Measurements from ENCODE around the gene ZDHHC7. TPM values are rescaled to one million over a fixed set of nuclear protein-coding genes. Genes with fewer than 3 reads are reported as not detected.

ZDHHC7 gene
- total RNA-seq, 4 donors from 2014 or later: 31.0 to 103 (median 62.3) TPM

GRCh38 chr16:84940670-84941551, 70.4 kb downstream of the ZDHHC7 start:
- TF ChIP-seq CTCF (IDR thresholded peaks at IDR 0.05; ENCODE audit: low read depth): no peak

DNA sequence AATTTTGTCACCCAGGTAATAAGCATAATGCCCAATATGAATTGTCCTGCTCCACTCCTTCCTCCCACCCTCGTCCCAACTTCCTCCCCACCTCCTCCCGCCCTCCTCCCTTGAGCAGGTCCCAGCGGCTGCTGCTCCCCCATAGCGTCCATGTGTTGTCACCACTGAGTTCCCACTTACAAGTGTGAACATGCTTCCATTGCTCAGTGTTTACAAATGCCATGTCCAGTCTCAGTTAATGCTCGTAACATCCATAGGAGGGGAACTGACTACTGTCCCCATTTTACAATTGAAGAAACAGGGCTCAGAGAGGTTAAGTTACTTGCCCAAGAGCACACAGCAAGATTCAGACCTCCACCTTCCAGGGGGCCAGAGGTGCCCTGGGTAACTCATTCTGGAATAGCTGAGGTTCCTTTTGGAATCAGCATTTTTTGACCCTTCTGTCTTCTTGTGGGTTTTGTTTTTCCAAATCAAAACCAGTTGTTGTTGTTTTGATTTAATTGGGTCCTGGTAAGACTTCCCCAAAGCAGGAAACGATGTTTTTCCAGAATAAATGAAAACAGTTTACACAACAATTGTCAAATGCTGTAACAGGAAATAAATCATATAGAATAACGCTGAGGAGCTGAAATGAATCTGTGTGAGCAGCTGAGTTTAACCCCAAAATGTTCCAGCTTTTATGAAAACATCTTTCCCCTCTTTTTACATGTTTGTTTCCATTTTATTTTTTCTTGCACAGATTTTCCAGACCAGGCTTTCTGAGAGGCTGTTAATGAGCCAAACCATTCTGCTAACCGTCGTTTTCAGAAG, 73.9 kb downstream of the ZDHHC7 start:
- TF ChIP-seq CTCF (IDR thresholded peaks at IDR 0.05; ENCODE audit: low read depth): no peak

DNA sequence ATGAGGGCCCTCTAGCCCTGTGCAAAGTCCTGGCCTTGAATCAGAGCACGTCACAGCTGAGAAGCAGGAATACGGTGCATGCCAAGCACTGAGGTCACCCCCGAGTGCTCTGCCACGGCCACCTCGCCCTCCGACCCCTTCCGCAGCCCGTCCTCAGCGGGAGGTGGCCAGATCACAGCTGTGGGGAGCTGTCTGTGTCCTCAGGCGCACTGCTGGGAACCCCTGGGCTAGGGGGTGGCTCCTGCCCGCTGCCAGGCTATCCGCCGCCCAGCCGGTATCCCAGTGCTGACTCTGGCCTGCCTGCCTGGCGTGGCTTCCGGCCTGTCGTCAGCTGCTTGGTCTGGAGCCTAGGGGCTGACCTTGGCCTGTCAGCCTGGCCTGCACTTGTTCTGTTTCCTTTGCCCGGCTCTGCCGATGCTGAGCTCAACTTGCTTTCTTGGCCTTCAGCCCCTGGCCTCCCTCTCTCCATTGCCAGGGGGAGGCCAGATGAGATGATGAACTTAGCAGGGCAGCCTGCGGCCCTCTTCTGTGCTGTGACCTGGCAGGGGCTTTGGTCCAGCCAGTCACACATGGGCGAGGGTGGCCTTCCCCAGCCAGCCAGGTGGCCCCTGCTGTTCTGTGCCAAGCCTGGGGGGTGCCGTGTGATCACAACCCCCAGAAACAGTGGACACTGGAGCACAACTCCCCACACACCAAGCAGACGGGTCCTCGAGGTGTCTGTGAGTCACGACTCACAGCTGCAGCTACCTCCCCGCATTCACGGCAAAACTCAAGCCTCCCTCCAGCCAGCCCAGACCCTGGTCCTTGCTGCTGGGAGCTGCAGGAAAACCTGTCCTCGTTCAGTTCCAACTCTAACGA, 77.3 kb downstream of the ZDHHC7 start:
- TF ChIP-seq CTCF (IDR thresholded peaks at IDR 0.05; ENCODE audit: low read depth): no peak

GRCh38 chr16:84932681-84933080, 78.7 kb downstream of the ZDHHC7 start:
- TF ChIP-seq CTCF (IDR thresholded peaks at IDR 0.05; ENCODE audit: low read depth): no peak

- no peak for TF ChIP-seq CTCF (IDR thresholded peaks at IDR 0.05; ENCODE audit: low read depth)
These were observed 79.8 kb downstream of the ZDHHC7 start for GRCh38 chr16:84931506-84931905.

- TF ChIP-seq CTCF (IDR thresholded peaks at IDR 0.05; ENCODE audit: low read depth): no peak
These were observed 80.2 kb downstream of the ZDHHC7 start for GRCh38 chr16:84931107-84931494.

All from subcutaneous adipose tissue (tissue), 4 donors.